HEK293T (cell line): ENCODE measurements around the gene MRPS18B.
A peak's percentile ranks its signal among the peaks of the same experiment; 100 is the strongest.

ENCODE experiments used
- CTCF ChIA-PET: fragments of 350-600 bp; formaldehyde crosslinking; extraction: SDS; loops from one replicate; lab custom pipeline; 2021; ENCODE audit warnings: antibody characterized with exemption, inconsistent platforms; lab: Yijun Ruan, JAX
- POLR2A ChIA-PET: fragments of 350-600 bp; formaldehyde crosslinking; extraction: SDS; loops from one replicate; lab custom pipeline; 2020; ENCODE audit warnings: antibody characterized with exemption, inconsistent platforms; lab: Yijun Ruan, JAX
- DNase-seq: peaks from one replicate; pipeline ENCODE4 v3.0.0; 2012; ENCODE audit warnings: mixed read lengths; ENCODE audit errors: extremely low spot score
- ARNT ChIP-seq: fragments of 450-650 bp; IDR thresholded peaks from 2 replicates; pipeline ENCODE4 v1.6.1; 2017; ENCODE audit warnings: mild to moderate bottlenecking
- BHLHE40 ChIP-seq: fragments of 450-650 bp; IDR thresholded peaks from 2 replicates; pipeline ENCODE4 v1.6.1; 2016; ENCODE audit warnings: mild to moderate bottlenecking, moderate library complexity, borderline replicate concordance
- CTBP1 ChIP-seq: fragments of 450-650 bp; IDR thresholded peaks from 2 replicates; pipeline ENCODE4 v1.6.1; 2016; ENCODE audit warnings: borderline replicate concordance
- ELF4 ChIP-seq: fragments of 450-650 bp; IDR thresholded peaks from 2 replicates; pipeline ENCODE4 v1.6.1; 2017; ENCODE audit warnings: antibody characterized with exemption
- FOXA1 ChIP-seq: fragments of 450-650 bp; IDR thresholded peaks from 2 replicates; pipeline ENCODE4 v1.6.1; 2016; ENCODE audit warnings: mild to moderate bottlenecking
- FOXK2 ChIP-seq: fragments of 450-650 bp; IDR thresholded peaks from 2 replicates; pipeline ENCODE4 v1.6.1; 2016; ENCODE audit warnings: mild to moderate bottlenecking
- FOXM1 ChIP-seq: fragments of 450-650 bp; IDR thresholded peaks from 2 replicates; pipeline ENCODE4 v1.6.1; 2017; ENCODE audit warnings: mild to moderate bottlenecking, borderline replicate concordance
- HDGF ChIP-seq: fragments of 450-650 bp; IDR thresholded peaks from 2 replicates; pipeline ENCODE4 v1.6.1; 2017; ENCODE audit warnings: antibody characterized with exemption, borderline replicate concordance
- L3MBTL2 ChIP-seq: fragments of 450-650 bp; conservative IDR thresholded peaks from 2 replicates; pipeline ENCODE4 v1.6.1; 2016; ENCODE audit warnings: mild to moderate bottlenecking
- LEF1 ChIP-seq: fragments of 450-650 bp; IDR thresholded peaks from 2 replicates; pipeline ENCODE4 v1.6.1; 2017; ENCODE audit warnings: mild to moderate bottlenecking, borderline replicate concordance
- NFRKB ChIP-seq: fragments of 450-650 bp; IDR thresholded peaks from 2 replicates; pipeline ENCODE4 v1.6.1; 2016; ENCODE audit warnings: mild to moderate bottlenecking, moderate library complexity
- PKNOX1 ChIP-seq: fragments of 450-650 bp; IDR thresholded peaks from 2 replicates; pipeline ENCODE4 v1.6.1; 2016
- SP1 ChIP-seq: fragments of 450-650 bp; IDR thresholded peaks from 2 replicates; pipeline ENCODE4 v1.6.1; 2017
- SUZ12 ChIP-seq: fragments of 450-650 bp; IDR thresholded peaks from 2 replicates; pipeline ENCODE4 v1.6.1; 2016; ENCODE audit warnings: mild to moderate bottlenecking
- TARDBP ChIP-seq: fragments of 450-650 bp; IDR thresholded peaks from 2 replicates; pipeline ENCODE4 v1.6.1; 2016
- ZNF384 ChIP-seq: fragments of 450-650 bp; IDR thresholded peaks from 2 replicates; pipeline ENCODE4 v1.6.1; 2016

The MRPS18B gene

GRCh38 chr6:30645989-30646388, 28.3 kb downstream of the MRPS18B start:
- no peak for TF ChIP-seq L3MBTL2
- no peak for TF ChIP-seq LEF1
- TF ChIP-seq NFRKB = no peak
- TF ChIP-seq CTBP1 = no peak
- ChIA-PET POLR2A (interaction anchor here (0.6 to 1.6 kb wide), 3 partner anchors 28 to 55 kb away, joined by 3 read pairs; partner anchors contain the start of gene MRPS18B), CTCF (interaction anchor here (1.1 kb wide), 1 partner anchor 33 kb away, joined by 4 read pairs; no protein-coding TSS in a partner anchor)
- DNase-seq = no peak

DNA sequence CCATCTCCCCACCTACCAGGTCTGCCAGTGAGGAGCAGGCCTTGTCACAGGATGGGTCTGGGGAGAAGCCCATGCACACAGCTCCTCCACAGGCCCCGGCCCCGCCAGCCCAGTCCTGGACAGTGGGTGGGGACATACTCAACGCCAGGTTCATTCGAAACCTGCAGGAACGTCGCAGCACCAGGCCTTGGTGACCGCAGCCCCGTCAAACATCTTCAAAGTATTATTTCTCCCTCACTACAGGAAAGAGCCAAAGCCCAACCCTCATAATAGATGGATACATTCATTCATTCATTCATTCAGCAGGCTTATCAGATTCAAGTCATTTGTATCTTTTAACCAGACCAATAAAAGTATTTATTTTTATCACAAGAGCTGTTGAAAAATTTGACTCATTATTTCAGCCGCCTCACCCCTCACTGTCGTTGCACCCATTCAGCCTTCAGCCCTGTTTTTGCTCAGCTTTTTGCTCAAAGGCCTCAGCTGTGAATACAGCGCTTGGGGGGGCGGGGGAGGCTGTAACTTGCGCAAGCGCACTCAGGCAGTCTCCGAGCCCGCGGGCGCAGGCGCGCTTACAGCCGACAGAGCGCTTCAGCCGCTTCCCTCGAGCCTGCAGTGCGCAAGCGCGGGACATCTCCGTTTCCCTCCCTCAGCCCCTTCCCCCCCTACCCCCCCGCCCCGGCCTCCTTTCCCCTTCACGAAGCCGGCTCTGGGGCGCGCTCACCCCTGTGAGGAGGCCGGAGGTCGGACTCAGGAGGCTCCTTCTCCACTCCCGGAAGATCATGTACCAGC, 29.0 kb downstream of the MRPS18B start, which contains the start of gene C6orf136:
TSS of gene C6orf136 (plus strand) at position 684 of the 792 bp plus-strand sequence. CDS start at position 783, 99 bp downstream.
- TF ChIP-seq ELF4 (no peak), ARNT (no peak), NFRKB (no peak), FOXA1 (no peak), CTBP1 (no peak), HDGF (no peak), ZNF384 (no peak), BHLHE40 (no peak), FOXK2 (no peak), L3MBTL2 (no peak)
- DNase-seq = peak; percentile 97
- ChIA-PET POLR2A (interaction anchor here (0.5 to 1.6 kb wide), 3 partner anchors 29 to 55 kb away, joined by 3 read pairs; partner anchors contain the start of gene MRPS18B), CTCF (interaction anchor here (1.1 kb wide), 1 partner anchor 33 kb away, joined by 4 read pairs; no protein-coding TSS in a partner anchor)

DNA sequence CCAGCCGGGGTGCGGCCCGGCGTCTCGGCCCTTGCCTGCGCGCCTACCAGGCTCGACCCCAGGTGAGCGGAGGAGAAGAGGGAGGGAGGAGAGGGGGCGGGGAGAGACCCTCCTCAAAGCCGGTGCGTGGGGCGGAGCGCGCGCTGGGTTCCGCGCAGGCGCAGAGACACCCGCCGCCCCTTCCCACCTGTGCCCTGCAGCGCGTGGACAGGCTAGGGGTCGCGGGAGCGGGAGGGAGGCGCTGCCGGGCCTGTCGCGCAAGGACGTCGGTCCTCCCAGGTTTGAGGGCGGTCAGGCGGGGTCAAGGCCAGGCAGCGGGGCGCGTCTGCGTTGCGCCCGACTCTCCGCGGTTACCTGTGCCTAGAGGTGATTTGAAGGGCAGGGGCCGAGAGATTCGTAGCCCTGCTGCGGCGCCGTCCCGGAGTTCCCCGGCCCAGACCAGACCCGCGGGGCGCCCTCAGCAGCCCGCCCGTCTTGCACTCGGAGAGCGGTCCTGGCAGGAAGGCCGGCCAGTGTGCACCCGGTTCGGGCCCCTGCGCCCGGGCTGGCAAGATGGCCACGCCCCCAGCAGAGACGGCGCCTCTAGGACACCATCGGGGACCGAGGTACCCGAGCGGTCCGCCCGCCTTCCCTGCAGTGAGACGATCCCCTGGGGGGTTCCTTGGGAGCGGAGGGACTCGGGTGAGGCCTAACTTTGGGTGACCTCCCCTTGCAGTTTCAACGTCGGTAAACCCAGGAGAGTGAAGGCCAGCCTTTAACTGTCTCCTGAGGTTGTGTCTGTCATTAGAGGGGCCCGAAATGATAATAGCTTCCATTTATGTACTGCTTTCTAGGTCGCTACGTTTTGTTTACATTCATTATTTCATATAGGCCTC, 29.8 kb downstream of the MRPS18B start:
- POLR2A ChIA-PET = interaction anchor here (0.7 to 1.8 kb wide), 8 partner anchors 9 to 34 kb away, joined by 3 to 11 read pairs (median 3); partner anchors contain the start of genes ATAT1 and MRPS18B
- peak; percentile 82 for DNase-seq

DNA sequence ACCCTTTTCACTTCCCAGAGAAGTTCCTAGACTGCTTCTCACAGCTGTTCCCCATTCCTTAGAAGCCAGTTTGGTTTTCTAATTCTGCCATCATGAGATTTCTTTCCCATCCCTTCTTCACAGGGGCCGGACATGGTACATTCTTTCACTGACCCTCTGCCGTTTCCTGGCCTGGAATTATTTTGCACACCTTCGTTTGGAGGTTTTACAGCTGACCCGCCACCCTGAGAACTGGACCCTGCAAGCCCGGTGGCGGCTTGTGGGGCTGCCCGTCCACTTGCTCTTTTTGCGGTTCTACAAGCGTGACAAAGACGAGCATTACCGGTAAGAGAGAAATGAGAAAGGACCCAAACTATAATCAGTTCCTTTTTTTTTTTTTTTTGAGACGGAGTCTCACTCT, 33.5 kb downstream of the MRPS18B start:
- ChIA-PET POLR2A (interaction anchor here (3.8 kb wide), 1 partner anchor 37 kb away, joined by 21 read pairs; no protein-coding TSS in a partner anchor), CTCF (interaction anchor here (1.2 kb wide), 1 partner anchor 28 kb away, joined by 3 read pairs; no protein-coding TSS in a partner anchor)
- no peak for TF ChIP-seq SUZ12
- TF ChIP-seq FOXK2 = no peak
- no peak for TF ChIP-seq FOXM1
- no peak for TF ChIP-seq NFRKB
- TF ChIP-seq ARNT = no peak
- TF ChIP-seq FOXA1 = no peak
- TF ChIP-seq PKNOX1 = no peak
- no peak for TF ChIP-seq SP1
- TF ChIP-seq LEF1 = no peak
- no peak for TF ChIP-seq BHLHE40
- no peak for TF ChIP-seq ELF4
- no peak for TF ChIP-seq TARDBP
- TF ChIP-seq HDGF = no peak
- TF ChIP-seq CTBP1 = no peak
- TF ChIP-seq L3MBTL2 = no peak
- DNase-seq = no peak

More for the DNA sequence above, 29.8 kb downstream of the MRPS18B start:
- no peak for TF ChIP-seq ARNT
- TF ChIP-seq TARDBP = no peak
- TF ChIP-seq CTBP1 = peak; percentile 14; the same call in 1 of the 2 replicates
- no peak for TF ChIP-seq NFRKB
- TF ChIP-seq L3MBTL2 = peak; percentile 34
- CTCF ChIA-PET = no interaction called here

GRCh38 chr6:30654798-30655742, 37.4 kb downstream of the MRPS18B start:
- ChIA-PET CTCF (no interaction called here), POLR2A (interaction anchor here (0.9 to 1.5 kb wide), 2 partner anchors 18 to 66 kb away, joined by 3 to 5 read pairs; partner anchors contain the start of gene DHX16)
- no peak for TF ChIP-seq FOXM1
- no peak for TF ChIP-seq SUZ12
- no peak for TF ChIP-seq LEF1
- no peak for TF ChIP-seq FOXK2
- TF ChIP-seq ARNT = no peak
- TF ChIP-seq FOXA1 = no peak
- no peak for TF ChIP-seq BHLHE40
- no peak for TF ChIP-seq ZNF384
- no peak for TF ChIP-seq NFRKB
- TF ChIP-seq HDGF = no peak
- TF ChIP-seq ELF4 = no peak
- TF ChIP-seq PKNOX1 = no peak
- TF ChIP-seq SP1 = no peak
- TF ChIP-seq TARDBP = no peak
- no peak for TF ChIP-seq L3MBTL2
- no peak for TF ChIP-seq CTBP1
- DNase-seq = no peak
